GM21786 (cell line): ENCODE results near the gene SLC9A8.

Experiments used
- ATAC-seq: cut with Tn5 transposase; IDR thresholded peaks from one replicate; pipeline ENCODE4 v1.9.1; 2021; ENCODE audit not compliant: unreplicated experiment

The SLC9A8 gene

DNA sequence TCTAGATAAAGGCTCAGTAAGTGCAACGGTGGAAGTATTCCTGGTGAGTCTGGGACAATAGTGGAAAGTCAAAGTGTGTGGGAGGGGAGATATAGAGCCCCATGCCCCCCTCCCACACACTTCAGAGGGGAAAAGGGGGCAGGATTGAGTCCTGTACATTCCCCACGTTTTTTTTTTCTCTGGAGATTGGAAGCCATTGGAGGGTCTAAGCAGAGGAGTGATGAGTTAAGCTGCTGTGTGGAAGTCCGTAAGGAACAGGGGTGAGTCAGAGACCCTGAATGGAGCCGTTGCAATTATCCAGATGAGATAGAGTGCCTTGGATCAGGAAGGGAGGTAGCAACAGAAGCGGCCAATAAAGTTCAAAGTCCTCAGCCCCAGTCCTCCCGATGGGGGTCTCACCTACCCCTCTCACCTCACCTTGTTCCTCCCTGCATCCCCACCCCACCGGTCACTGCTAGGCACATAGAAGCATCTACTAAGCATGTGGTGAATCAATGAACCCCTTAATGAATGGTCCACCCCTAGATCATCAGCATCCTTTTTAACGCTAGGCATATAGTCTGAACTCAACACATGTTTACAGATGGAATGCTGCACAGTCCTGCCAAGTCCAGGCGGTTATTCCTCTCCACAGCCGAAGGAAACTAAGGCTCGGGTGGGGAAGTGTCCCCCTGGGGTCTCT, 662 bp upstream of the SLC9A8 start:
- ATAC-seq = no peak

GRCh38 chr20:49813305-49813974, 812 bp downstream of the SLC9A8 start:
- no peak for ATAC-seq

GRCh38 chr20:49814057-49814694, 1.5 kb downstream of the SLC9A8 start:
- ATAC-seq = no peak

DNA sequence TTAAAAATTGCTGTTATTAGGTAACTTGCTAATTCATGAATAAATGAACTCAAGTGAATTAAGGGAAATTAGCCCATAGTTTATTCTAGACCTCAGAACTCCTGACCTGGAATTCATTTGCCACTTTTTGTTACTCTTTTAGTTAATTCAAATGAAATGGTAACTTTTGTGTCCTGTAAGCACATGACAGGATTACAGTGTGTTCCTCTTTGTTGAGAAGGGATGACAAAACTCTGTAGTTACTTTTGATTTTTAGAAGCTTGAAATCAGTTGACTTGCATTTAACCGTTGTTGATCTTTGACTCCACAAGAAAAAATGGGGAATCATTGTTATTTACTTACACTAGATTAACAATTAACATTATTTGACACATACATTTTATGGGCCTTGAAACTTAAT, 6.2 kb downstream of the SLC9A8 start:
- no peak for ATAC-seq

GRCh38 chr20:49819702-49820101, 7.1 kb downstream of the SLC9A8 start:
- ATAC-seq = no peak

- no peak for ATAC-seq
Measured at GRCh38 chr20:49821381-49821780, 8.8 kb downstream of the SLC9A8 start.

DNA sequence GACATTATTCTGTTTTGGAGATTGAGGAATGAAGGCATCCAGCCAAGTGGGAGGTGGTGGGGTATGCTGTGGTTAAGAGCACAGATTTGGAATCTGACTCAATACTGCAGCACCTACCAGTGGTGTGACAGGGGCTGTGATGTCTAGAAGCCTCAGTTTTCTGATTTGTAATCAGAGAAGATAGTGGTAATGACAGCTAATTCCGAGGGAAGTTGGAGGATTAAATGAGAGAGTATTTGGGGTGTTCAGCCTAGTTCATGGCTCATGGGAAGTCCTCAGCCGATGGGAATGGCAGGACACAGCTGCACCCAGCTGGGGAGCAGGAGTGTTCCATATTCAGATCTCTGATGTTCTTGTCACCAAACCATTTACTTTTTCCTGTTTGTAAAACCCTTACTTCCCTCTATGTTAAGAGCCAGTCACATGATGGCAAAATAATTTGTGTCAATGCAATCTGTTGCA, 9.3 kb downstream of the SLC9A8 start:
- ATAC-seq = no peak

DNA sequence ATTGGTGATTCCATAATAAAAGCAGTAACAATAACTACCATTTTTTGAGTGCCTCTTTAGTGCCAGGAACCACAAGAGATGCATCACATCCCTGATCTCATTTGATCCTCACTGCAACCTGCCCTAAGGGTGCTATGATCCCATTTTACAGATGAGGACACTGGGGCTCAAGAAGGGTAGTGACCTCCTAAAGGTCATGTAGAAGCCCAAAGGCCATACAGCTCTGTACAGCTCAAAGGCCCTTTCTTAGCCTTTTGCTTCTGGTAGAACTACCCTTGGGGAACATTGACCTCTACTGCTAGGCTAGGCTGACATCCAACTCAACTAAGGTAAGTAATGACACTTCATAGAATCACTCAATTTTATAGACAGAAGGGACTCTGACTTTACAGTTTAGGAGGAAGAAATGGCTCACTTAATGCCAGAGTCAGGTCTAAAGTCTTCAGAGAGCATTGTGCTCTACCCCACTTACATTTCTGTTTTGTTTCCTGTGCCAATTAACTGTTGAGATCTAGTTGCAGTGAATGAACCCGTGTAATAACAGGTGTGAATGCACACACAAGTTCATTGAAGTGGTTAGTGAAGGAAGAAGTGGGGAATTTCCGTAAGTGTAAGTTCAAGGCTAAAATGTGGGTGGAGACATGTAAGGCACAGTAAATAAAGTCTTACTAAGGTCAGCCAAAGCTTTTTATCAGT, 10.7 kb downstream of the SLC9A8 start:
- ATAC-seq = no peak

DNA sequence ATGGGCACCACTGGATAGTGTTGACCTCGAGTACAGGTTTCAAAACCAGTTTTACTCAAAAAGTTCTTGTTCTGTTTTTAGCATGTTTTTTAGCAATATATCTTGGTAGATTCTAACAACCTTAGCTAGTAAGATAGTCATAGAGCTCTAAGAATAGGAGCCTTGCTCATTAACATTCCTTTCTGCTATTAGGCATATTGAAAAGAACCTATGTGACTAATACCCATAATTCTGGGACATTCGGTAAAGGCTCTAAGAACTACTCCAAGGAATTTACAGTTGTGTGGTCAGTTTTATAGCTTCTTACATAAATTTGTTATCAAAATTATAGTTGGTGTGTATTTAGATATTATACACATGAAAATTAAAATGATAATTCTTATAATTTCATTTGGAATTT, 11.6 kb downstream of the SLC9A8 start:
- ATAC-seq = no peak

GRCh38 chr20:49825521-49826033, 12.9 kb downstream of the SLC9A8 start:
- ATAC-seq = no peak

GRCh38 chr20:49831022-49831769, 18.6 kb downstream of the SLC9A8 start:
- ATAC-seq = no peak

DNA sequence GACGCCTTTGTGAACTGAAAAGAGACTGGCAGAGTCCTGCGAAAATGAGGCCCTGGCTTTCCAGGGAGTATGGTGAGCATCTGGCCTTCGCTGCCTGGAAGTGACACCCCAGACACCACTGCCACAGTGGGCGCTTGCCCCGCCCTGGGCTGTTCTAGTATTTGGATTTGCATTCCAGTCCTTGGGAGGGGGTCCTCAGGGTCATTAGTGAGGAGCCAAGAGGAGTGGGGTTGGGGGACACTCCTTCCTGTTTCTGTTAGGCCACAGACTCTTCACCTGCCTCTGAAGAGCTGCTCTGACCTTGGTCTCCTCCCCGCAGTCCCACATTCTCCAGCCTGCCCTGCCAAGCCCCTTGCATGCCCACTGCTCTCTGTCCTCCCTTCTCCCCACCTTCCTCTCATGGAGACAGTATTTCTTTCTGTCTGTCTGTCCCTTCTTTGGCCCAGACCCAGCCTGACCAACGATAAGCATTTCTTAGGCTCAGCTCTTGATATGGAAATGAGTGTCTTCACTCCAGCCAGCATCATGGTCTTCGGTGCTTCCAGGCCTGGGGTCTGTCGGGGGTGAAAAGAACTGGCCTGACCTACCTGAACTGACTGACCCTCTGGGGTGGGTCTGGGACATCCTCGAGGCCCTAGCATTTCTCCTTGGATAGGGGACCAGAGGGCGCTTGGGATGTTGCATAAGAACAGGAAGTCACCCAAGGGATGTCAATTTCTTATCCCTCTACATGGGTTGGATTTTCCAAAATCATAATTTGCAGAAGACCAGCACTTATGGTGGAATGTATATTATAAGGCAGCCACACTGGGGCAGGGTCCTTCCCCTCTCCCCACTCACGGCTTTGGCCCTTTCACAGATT, 19.4 kb downstream of the SLC9A8 start:
- no peak for ATAC-seq

DNA sequence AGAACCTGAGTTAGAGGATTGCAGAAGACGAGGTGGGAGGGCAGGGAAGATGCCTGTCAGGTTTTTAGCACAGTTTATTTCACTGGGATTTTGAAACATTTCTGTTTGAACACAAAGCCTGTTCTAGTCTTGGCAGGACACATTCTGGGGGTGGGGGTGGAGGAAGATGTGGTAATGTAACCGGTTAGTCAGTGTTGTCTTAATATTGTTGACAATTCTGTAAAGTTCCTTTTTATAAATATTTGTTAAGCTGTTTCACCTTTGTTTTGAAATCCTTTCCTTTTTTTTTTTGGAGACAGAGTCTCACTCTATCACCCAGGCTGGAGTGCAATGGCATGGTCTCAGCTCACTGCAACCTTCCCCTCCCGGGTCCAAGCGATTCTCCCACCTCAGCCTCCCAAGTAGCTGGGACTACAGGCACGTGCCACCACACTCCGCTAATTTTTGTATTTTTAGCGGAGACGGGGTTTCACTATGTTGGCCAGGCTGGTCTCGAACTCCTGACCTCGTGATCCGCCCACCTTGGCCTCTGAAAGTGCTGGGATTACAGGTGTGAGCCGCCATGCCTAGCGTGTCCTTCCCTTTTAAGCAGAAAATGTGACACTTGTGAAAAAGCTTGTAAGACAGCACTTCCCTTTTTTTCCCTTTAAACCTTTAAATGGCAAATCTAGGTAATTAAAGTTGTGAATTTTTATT, 20.2 kb downstream of the SLC9A8 start:
- ATAC-seq = no peak

DNA sequence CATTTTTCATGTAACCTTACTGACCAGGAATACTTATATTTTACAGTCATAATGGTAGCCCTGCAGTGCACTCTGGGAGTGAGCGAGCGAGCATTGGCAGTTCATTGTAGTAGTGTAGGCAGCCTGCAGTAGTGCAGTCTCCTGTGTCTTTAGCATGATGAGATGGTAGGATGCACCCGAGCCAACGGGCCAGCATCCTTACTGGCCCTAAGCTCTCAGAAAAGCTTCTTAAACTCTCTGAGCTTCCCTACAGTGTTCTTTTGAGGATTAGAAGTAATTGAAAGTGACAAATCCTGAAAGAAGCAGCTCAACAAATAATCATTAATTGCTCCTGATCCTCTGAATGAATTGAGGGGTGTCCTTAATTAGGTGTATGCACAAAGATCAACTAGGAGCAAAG, 20.9 kb downstream of the SLC9A8 start:
- ATAC-seq = no peak

- ATAC-seq = no peak
Measured at GRCh38 chr20:49835031-49835430, 22.4 kb downstream of the SLC9A8 start.

DNA sequence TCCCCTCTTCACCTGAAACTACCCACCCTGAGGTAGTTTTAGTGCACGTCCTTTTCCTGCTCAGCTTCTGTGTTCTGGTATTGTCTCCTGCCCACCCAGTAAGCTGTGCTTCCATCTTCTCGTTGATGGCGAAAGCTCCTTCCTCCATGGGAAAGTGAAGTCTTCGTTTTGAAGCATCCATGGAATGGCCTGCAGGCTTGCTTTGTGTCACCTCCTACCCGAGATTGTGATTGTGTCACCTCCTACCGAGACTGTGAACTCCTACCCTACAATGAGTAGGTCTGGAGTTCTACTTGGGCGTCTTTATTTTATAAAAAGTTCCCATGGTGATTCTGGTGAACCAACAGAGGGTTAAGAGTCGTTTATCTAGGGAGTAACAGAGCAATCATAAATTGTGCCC, 25.9 kb downstream of the SLC9A8 start:
- ATAC-seq = no peak

- no peak for ATAC-seq
Measured at GRCh38 chr20:49843139-49843538, 30.5 kb downstream of the SLC9A8 start.

DNA sequence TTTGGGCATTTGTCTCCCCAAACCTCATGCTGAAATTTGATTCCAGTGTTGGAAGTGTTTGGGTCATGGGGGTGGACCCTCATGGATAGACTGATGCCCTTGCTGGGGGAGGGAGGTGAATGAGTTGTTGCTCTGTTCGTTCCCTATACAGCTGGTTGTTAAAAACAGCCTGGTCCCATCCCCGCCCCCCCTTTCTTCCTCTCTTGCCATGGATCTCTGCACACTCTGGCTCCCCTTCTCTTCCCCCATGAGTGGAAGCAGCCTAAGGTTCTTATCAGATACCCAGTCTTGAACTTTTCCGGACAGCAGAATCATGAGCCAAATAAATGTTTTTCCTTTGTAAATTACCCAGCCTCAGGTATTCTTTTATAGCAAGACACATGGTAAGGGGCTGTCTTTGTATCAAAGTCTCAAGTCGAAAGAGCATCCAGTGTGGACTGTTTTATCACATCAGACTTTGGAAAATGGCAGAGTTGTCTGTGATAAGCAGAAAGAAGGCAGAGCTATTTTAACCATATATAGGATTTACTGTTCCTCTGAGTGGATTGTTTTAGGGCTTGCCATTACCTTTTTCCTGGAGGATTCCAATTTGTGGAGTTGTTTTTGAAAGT, 31.2 kb downstream of the SLC9A8 start:
- no peak for ATAC-seq

DNA sequence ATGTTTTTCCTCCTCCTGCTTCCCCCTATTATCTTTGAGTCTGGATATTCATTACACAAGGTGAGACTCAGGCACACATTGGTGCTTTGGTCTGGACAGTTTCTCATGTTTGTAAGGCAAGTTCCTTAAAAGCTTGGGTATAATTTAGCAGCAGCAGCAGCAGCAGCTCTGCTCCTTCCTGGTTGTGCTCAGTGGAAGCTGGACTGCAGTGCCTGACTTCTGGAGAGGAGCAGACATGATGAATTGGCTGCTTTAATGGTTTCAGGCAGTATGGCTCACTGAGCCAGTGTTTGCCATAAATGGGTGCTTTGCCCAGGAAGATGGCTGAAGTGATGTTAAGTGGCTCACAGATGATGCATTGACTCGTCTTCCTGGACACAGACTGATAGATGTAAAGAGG, 32.4 kb downstream of the SLC9A8 start:
- ATAC-seq = no peak
